Right hindlimb (tissue), 1 donor: ENCODE data around the gene OR4S1.
"Not testable (repeated sequence)": the region's sequence is repeated elsewhere in the genome, so short reads cannot be mapped to it uniquely, and the experiment has no call there.

Experiments
- DNase-seq: peaks from one replicate; pipeline ENCODE4 v3.0.0-alpha.2; 2018

Gene OR4S1

GRCh38 chr11:48305923-48306322 lies at the start of gene OR4S1:
Gene OR4S1 (plus strand): TSS chr11:48306223. CDS start chr11:48306223, 0 bp downstream.
- DNase-seq = no peak

- DNase-seq = no peak
Observed at GRCh38 chr11:48261600-48261999, 44.4 kb upstream of the OR4S1 start.

DNA sequence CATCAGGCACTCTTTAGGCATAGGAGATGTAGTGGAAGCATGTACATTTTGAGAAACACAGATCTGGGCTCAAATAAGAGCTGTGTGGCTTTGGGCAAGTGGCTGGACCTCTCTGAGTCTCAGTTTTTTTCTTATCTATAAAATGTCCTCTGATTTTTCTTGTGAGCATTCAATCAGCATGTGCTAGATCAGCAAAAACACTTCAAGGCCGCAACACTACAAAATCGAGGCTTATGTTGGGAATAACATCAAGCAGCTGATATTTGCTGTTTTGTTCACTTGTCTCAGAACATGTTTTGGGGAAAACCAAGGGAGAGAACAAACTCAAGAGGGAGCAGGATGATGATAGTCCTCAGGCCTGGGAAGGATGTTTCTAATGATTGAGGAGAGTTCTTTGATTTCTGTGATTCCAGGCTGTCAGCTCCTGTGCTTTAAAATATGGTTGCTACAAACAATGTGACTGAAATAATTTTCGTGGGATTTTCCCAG lies 42.6 kb upstream of the OR4S1 start, which contains the start of gene OR4X1:
Gene OR4X1, plus strand, starts transcription at position 439 of the 489 bp plus-strand sequence. Its CDS starts 0 bp downstream, at position 439.
- DNase-seq = no peak

GRCh38 chr11:48270621-48271020 lies 35.4 kb upstream of the OR4S1 start:
- no peak for DNase-seq

GRCh38 chr11:48272606-48273005 lies 33.4 kb upstream of the OR4S1 start:
- DNase-seq = no peak

- no peak for DNase-seq
Observed at GRCh38 chr11:48307760-48308386, 1.9 kb downstream of the OR4S1 start.

DNA sequence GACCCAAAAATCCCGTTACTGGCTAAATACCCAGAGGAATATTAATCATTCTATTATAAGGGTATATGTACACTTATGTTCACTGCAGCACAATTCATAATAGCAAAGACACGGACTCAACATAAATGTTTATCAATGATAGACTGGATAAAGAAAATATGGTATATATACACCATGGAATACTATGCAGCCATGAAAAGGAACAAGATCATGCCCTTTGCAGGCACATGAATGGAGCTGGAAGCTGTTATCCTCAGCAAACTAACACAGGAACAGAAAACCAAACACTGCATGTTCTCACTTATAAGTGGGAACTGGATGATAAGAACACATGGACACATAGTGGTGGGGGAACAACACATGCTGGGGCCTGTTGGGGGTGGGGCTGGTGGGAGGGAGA lies 7.6 kb downstream of the OR4S1 start:
- not testable (repeated sequence) for DNase-seq

DNA sequence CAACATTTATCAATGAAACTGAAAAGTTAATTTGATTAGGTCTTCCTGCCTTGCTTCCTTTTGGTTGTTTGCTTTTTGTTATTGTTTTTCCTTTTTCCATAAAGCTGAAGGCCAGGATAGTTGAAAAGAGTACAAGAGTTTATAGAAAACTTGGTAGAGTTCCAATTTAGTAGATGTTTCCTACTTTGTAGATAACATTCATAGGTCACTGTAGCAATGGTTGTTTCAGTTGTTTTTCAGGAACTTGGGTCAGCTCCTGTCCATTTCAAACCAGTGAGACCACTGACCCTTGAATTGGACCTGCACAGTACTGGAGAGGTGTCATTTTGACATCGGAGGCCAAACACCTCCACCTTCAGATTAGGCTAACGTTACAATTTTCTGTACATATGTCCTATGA lies 13.8 kb downstream of the OR4S1 start:
- not testable (repeated sequence) for DNase-seq

GRCh38 chr11:48324620-48325019 lies 18.6 kb downstream of the OR4S1 start, which contains the start of gene OR4C3:
Gene OR4C3 (plus strand): TSS chr11:48324920. CDS start chr11:48325022, 102 bp downstream.
- DNase-seq = not testable (repeated sequence)

GRCh38 chr11:48341466-48341865 lies 35.4 kb downstream of the OR4S1 start:
- no peak for DNase-seq

- not testable (repeated sequence) for DNase-seq
Observed at GRCh38 chr11:48342505-48342904, 36.5 kb downstream of the OR4S1 start.

DNA sequence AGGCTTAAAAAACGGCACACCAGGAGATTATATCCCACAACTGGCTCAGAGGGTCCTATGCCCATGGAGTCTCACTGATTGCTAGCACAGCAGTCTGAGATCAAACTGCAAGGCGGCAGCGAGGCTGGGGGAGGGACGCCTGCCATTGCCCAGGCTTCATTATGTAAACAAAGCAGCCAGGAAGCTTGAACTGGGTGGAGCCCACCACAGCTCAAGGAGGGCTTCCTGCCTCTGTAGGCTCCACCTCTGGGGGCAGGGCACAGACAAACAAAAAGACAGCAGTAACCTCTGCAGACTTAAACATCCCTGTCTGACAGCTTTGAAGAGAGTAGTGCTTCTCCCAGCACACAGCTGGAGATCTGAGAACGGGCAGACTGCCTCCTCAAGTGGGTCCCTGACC lies 40.3 kb downstream of the OR4S1 start:
- DNase-seq = not testable (repeated sequence)

DNA sequence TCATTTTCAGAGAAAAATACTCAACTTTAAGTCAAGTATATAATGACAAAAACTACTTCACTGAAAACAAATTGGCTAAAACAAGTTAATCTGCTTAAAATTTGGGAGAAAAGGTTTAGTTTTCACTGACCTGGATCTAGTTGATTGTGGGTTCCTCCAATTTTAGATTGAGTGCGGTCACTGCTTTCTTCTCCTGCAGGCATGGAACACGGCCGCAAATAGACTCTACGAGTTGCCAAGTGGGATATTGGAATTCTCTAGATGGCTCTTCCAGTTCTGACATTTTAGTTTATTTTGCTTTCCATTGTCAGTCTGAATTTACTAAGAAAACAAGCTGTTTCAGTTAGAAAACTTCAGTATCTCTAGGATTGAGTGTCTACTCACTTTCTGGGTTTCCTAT lies 48.0 kb downstream of the OR4S1 start:
- no peak for DNase-seq

GRCh38 chr11:48354677-48355076 lies 48.7 kb downstream of the OR4S1 start:
- no peak for DNase-seq
